HCT116 (cell line): ENCODE results near the gene KLF16. TPM values are rescaled to one million over a fixed set of nuclear protein-coding genes. Genes with fewer than 3 reads are reported as not detected.
A peak's percentile ranks its signal among the peaks of the same experiment; 100 is the strongest.

Experiments used
- ATAC-seq: fragments of 200-7000 bp; cut with Tn5 transposase; 2 replicates; pipeline ENCODE4 v1.9.1; 2020; ENCODE audit warnings: mild to moderate bottlenecking, moderate library complexity
- BruUV-seq: library from RNA; stranded (reverse); fragments of 400-500 nt; replicated peaks from 2 replicates; lab custom pipeline; 2021; lab: Mats Ljungman, UMichigan
- CTCF ChIA-PET: fragments of 300-600 bp; sonication (Branson Sonifier 250); formaldehyde crosslinking; loops from one replicate; lab custom pipeline; 2021; ENCODE audit warnings: antibody characterized with exemption; lab: Charles Lee
- POLR2A ChIA-PET: fragments of 300-600, 350-600 bp; sonication (Branson Sonifier 250); formaldehyde crosslinking; loops from one replicate; lab custom pipeline; 2021; ENCODE audit warnings: antibody characterized with exemption; lab: Charles Lee
- RAD21 ChIA-PET, 2 experiments: fragments of 300-600 bp; sonication (Branson Sonifier 250); formaldehyde crosslinking; loops; one replicate each; lab custom pipeline; 2023; ENCODE audit warnings: low total read pairs in 2 of 2; ENCODE audit not compliant: uncharacterized antibody in 2 of 2, unreplicated experiment in 2 of 2, low non-redundant PET in 1 of 2; lab: Charles Lee
- DNase-seq: peaks from one replicate; pipeline ENCODE4 v3.0.0-alpha.2; 2010; ENCODE audit warnings: low read depth, low spot score
- H2AFZ ChIP-seq: fragments of 200-600 bp; shearing (Covaris generic), sonication (generic); 2 replicates; pipeline ENCODE4 v1.6.1; 2017; ENCODE audit warnings: low read depth, mixed run types, mixed read lengths, antibody characterized with exemption, low read length; ENCODE audit not compliant: poor library complexity, severe bottlenecking
- H3K27ac ChIP-seq: 2 replicates; pipeline ENCODE4 v1.5.1; 2012; ENCODE audit warnings: low read depth, low read length
- H3K27me3 ChIP-seq: fragments of 200-600 bp; sonication (generic); 2 replicates; pipeline ENCODE4 v1.6.1; 2016; ENCODE audit warnings: mixed run types, low read length, mixed read lengths; ENCODE audit not compliant: insufficient read depth
- H3K36me3 ChIP-seq, 2 experiments: fragments of 200-500 bp in 1 of 2; fragments of 200-600 bp in 1 of 2; sonication (Bioruptor generic) in 1 of 2; sonication (generic) in 1 of 2; 2 replicates each; pipeline versions ENCODE4 v1.5.1 to v1.6.1; 2014 to 2016; ENCODE audit warnings: low read length in 2 of 2, inconsistent platforms in 1 of 2, mixed read lengths in 1 of 2, mixed run types in 1 of 2; ENCODE audit not compliant: insufficient read depth in 2 of 2, control insufficient read depth in 1 of 2
- H3K4me1 ChIP-seq, 2 experiments: fragments of 200-600 bp in 1 of 2; sonication (generic) in 1 of 2; 2 replicates each; pipeline versions ENCODE4 v1.5.1 to v1.6.1; 2012 to 2017; ENCODE audit warnings: low read length in 2 of 2, inconsistent platforms in 1 of 2, mild to moderate bottlenecking in 1 of 2, mixed read lengths in 1 of 2, mixed run types in 1 of 2, moderate library complexity in 1 of 2; ENCODE audit not compliant: insufficient read depth in 2 of 2, control insufficient read depth in 1 of 2
- H3K4me2 ChIP-seq: fragments of 200-600 bp; sonication (generic); 2 replicates; pipeline ENCODE4 v1.6.1; 2017; ENCODE audit warnings: mixed run types, low read length, mixed read lengths
- H3K4me3 ChIP-seq, 2 experiments: fragments of 200-600 bp in 1 of 2; sonication (generic) in 1 of 2; replicated peaks in 1 of 2; 2 replicates each; pipeline ENCODE4 v1.5.1; 2011 to 2016; ENCODE audit warnings: low read length in 2 of 2, control low read depth in 1 of 2, low read depth in 1 of 2, mild to moderate bottlenecking in 1 of 2, mixed read lengths in 1 of 2, mixed run types in 1 of 2
- H3K79me2 ChIP-seq: fragments of 200-600 bp; sonication (generic); 2 replicates; pipeline ENCODE4 v1.6.1; 2017; ENCODE audit warnings: mild to moderate bottlenecking, mixed run types, low read length, moderate library complexity, mixed read lengths; ENCODE audit not compliant: insufficient read depth
- H3K9ac ChIP-seq: fragments of 200-600 bp; sonication (generic); 2 replicates; pipeline ENCODE4 v1.6.1; 2016; ENCODE audit warnings: low read length, mixed read lengths
- H3K9me2 ChIP-seq: fragments of 200-600 bp; sonication (generic), shearing (Covaris generic); 2 replicates; pipeline ENCODE4 v1.6.1; 2017; ENCODE audit warnings: mixed run types, mild to moderate bottlenecking, moderate library complexity; ENCODE audit not compliant: insufficient read depth
- H3K9me3 ChIP-seq, 2 experiments: fragments of 200-500 bp in 1 of 2; fragments of 200-600 bp in 1 of 2; sonication (Bioruptor generic) in 1 of 2; sonication (generic) in 1 of 2; 2 replicates each; pipeline ENCODE4 v1.6.1; 2014 to 2017; ENCODE audit warnings: low read length in 2 of 2, mixed read lengths in 2 of 2, inconsistent platforms in 1 of 2, low read depth in 1 of 2, mild to moderate bottlenecking in 1 of 2, mixed run types in 1 of 2, moderate library complexity in 1 of 2; ENCODE audit not compliant: control insufficient read depth in 1 of 2, insufficient read depth in 1 of 2
- H4K20me1 ChIP-seq: fragments of 200-600 bp; sonication (generic), shearing (Covaris generic); 2 replicates; pipeline ENCODE4 v1.6.1; 2017; ENCODE audit warnings: mixed run types, mild to moderate bottlenecking, moderate library complexity; ENCODE audit not compliant: insufficient read depth
- ATF3 ChIP-seq: IDR thresholded peaks from 2 replicates; pipeline ENCODE4 v1.6.1; 2012
- CEBPB ChIP-seq: IDR thresholded peaks from 2 replicates; pipeline ENCODE4 v1.6.1; 2012; ENCODE audit warnings: low read depth
- ELF1 ChIP-seq: IDR thresholded peaks from 2 replicates; pipeline ENCODE4 v1.6.1; 2012; ENCODE audit warnings: low read depth, borderline replicate concordance
- EZH2phosphoT487 ChIP-seq: fragments of 200-600 bp; IDR thresholded peaks from 2 replicates; pipeline ENCODE4 v1.6.1; 2018; ENCODE audit warnings: antibody characterized with exemption, borderline replicate concordance
- FOSL1 ChIP-seq: IDR thresholded peaks from 2 replicates; pipeline ENCODE4 v1.6.1; 2012; ENCODE audit warnings: low read depth
- JUND ChIP-seq: IDR thresholded peaks from 2 replicates; pipeline ENCODE4 v1.6.1; 2012
- POLR2A ChIP-seq: IDR thresholded peaks from 2 replicates; pipeline ENCODE4 v1.7.0; 2011; ENCODE audit warnings: borderline replicate concordance; ENCODE audit not compliant: insufficient read depth, insufficient read length; ENCODE audit errors: extremely low read depth
- POLR2AphosphoS5 ChIP-seq: IDR thresholded peaks from 2 replicates; pipeline ENCODE4 v1.6.1; 2011; ENCODE audit warnings: mild to moderate bottlenecking, low read depth, low read length, moderate library complexity
- SIN3A ChIP-seq: IDR thresholded peaks from 2 replicates; pipeline ENCODE4 v1.6.1; 2012; ENCODE audit warnings: low read depth
- SP1 ChIP-seq: IDR thresholded peaks from 2 replicates; pipeline ENCODE4 v1.6.1; 2012; ENCODE audit warnings: low read depth
- SRF ChIP-seq: IDR thresholded peaks from 2 replicates; pipeline ENCODE4 v1.6.1; 2012; ENCODE audit warnings: low read depth
- TCF7L2 ChIP-seq: IDR thresholded peaks from 2 replicates; pipeline ENCODE4 v1.7.0; 2011; ENCODE audit warnings: borderline replicate concordance, inconsistent platforms; ENCODE audit not compliant: insufficient read depth, insufficient read length; ENCODE audit errors: extremely low read depth
- YY1 ChIP-seq: IDR thresholded peaks from 2 replicates; pipeline ENCODE4 v1.6.1; 2011; ENCODE audit warnings: low read length, low read depth, moderate library complexity, mild to moderate bottlenecking; ENCODE audit not compliant: insufficient replicate concordance; ENCODE audit errors: extremely low read depth
- ZFX ChIP-seq: fragments of 450-650 bp; IDR thresholded peaks from 2 replicates; pipeline ENCODE4 v1.6.1; 2017
- intact Hi-C: fragments of 100-400 bp; cut with micrococcal nuclease; formaldehyde crosslinking; loops from 2 replicates; pipeline ENCODE4 v1.10.0; 2022
- total RNA-seq: library from RNA; stranded (reverse); gene quantifications from one replicate; pipeline ENCODE4 v1.2.1, GENCODE V29; 2021; ENCODE audit not compliant: unreplicated experiment

KLF16 gene
- total RNA-seq, 1 experiment from 2014 or later, result 64.3 TPM

- peak overlapping the region; percentile 63 to 67 for H3K4me3 ChIP-seq
- DNase-seq, result no peak
- H3K4me2 ChIP-seq, result peak overlapping the region; percentile 92
- H3K4me1 ChIP-seq, result peaks cover 20 to 38% of the 10 kb centered on the region in 2 experiments
- no peak overlapping the region for H2AFZ ChIP-seq
- ChIA-PET CTCF (interaction anchor here (0.6 to 1.5 kb wide), 9 partner anchors 15 to 265 kb away, joined by 3 to 7 read pairs (median 4); no protein-coding TSS in a partner anchor), POLR2A (interaction anchor here (0.9 to 1.1 kb wide), 3 partner anchors 63 to 338 kb away, joined by 3 to 4 read pairs (median 3); no protein-coding TSS in a partner anchor), RAD21 (interaction anchor here in 1 of 2 experiments (1.2 kb wide), 1 partner anchor 14 kb away, joined by 4 read pairs; no protein-coding TSS in a partner anchor)
- BruUV-seq, result TSS peak; percentile 29
- no peaks in the 10 kb centered on the region for H3K9me2 ChIP-seq
- intact Hi-C loops, result loop anchor here (5.0 to 10.0 kb wide), 2 partner anchors 138 to 206 kb away; partner anchors contain the start of gene UQCR11
- H3K27ac ChIP-seq, result peak overlapping the region; percentile 81
- no peaks in the 10 kb centered on the region for H3K9me3 ChIP-seq
- peak overlapping the region; percentile 66 for H3K9ac ChIP-seq
- no peaks in the 10 kb centered on the region for H3K79me2 ChIP-seq
- no peaks in the 10 kb centered on the region; a peak in 1 of 4 replicates for H3K36me3 ChIP-seq
- no peaks in the 10 kb centered on the region for H3K27me3 ChIP-seq
- no peak for ATAC-seq
- no peak for TF ChIP-seq EZH2phosphoT487
- no peak for TF ChIP-seq FOSL1
- no peak for TF ChIP-seq ZFX
- no peak for TF ChIP-seq TCF7L2
- TF ChIP-seq POLR2A, result no peak
- TF ChIP-seq SRF, result no peak
- TF ChIP-seq ELF1, result no peak
- TF ChIP-seq YY1, result no peak
- no peak for TF ChIP-seq SP1
- TF ChIP-seq POLR2AphosphoS5, result no peak
- no peak for TF ChIP-seq CEBPB
- TF ChIP-seq JUND, result no peak
- no peak for TF ChIP-seq SIN3A
- TF ChIP-seq ATF3, result no peak
- H4K20me1 ChIP-seq, result no peaks in the 10 kb centered on the region
Measured at GRCh38 chr19:1810439-1811160, 52.8 kb downstream of the KLF16 start.
